Heart left ventricle (tissue), 16 donors: ENCODE measurements around the gene PNPLA2. TPM values are rescaled to one million over a fixed set of nuclear protein-coding genes. Genes with fewer than 3 reads are reported as not detected.

Experiments
- ATAC-seq, 4 donors: fragments of 200-7000 bp; cut with Tn5 transposase; one replicate each; pipeline ENCODE4 v1.9.1; 2020 to 2022; ENCODE audit warnings: moderate library complexity in 4 of 4, mild to moderate bottlenecking in 3 of 4, moderate number of reproducible peaks in 1 of 4
- DNase-seq, 5 donors: peaks; one replicate each; pipeline ENCODE4 v3.0.0-alpha.2; 2020
- H3K27ac ChIP-seq, 12 donors: fragments of 200-600 bp; sonication (generic) in 4 of 12; one replicate each; pipeline versions ENCODE4 v1.5.0 to v1.8.0; 2016 to 2022; ENCODE audit warnings: mild to moderate bottlenecking in 2 of 12
- H3K27me3 ChIP-seq, 9 donors: fragments of 200-600 bp; sonication (generic) in 2 of 9; one replicate each; pipeline versions ENCODE4 v1.5.1 to v1.8.0; 2016 to 2022; ENCODE audit warnings: mild to moderate bottlenecking in 3 of 9
- H3K36me3 ChIP-seq, 9 donors: fragments of 200-600 bp; sonication (generic) in 2 of 9; one replicate each; pipeline versions ENCODE4 v1.5.0 to v1.8.0; 2018 to 2022; ENCODE audit warnings: mild to moderate bottlenecking in 2 of 9
- H3K4me1 ChIP-seq, 12 donors: fragments of 200-600 bp; sonication (generic) in 4 of 12; one replicate each; pipeline versions ENCODE4 v1.5.0 to v1.8.0; 2016 to 2022; ENCODE audit warnings: mild to moderate bottlenecking in 3 of 12
- H3K4me3 ChIP-seq, 12 donors: fragments of 200-600 bp; sonication (generic) in 4 of 12; one replicate each; pipeline versions ENCODE4 v1.5.0 to v1.8.0; 2017 to 2022; ENCODE audit warnings: mild to moderate bottlenecking in 9 of 12, moderate library complexity in 4 of 12
- H3K9me3 ChIP-seq, 12 donors: fragments of 200-600 bp; sonication (generic) in 4 of 12; one replicate each; pipeline versions ENCODE4 v1.5.0 to v1.8.0; 2016 to 2022; ENCODE audit warnings: mild to moderate bottlenecking in 1 of 12
- CTCF ChIP-seq, 12 donors: fragments of 200-600 bp; sonication (generic) in 4 of 12; IDR thresholded peaks; one replicate each; pipeline versions ENCODE4 v1.5.0 to v1.8.0; 2018 to 2022; ENCODE audit warnings: antibody characterized with exemption in 12 of 12, mild to moderate bottlenecking in 5 of 12
- POLR2A ChIP-seq, 2 donors: fragments of 450-650 bp; IDR thresholded peaks; one replicate each; pipeline ENCODE4 v1.6.1; 2017; ENCODE audit warnings: antibody characterized with exemption in 2 of 2, mild to moderate bottlenecking in 2 of 2, moderate library complexity in 2 of 2
- WGBS, 4 donors: extraction: QIAGEN DNeasy Blood & Tissue Kit in 2 of 4; methylation state at CpG; one replicate each; pipeline versions ENCODE4 v1.1.5 to v1.1.7; 2013 to 2018; 5-methylcytosine and 5-hydroxymethylcytosine counted together
- intact Hi-C, 10 donors: fragments of 100-400 bp; cut with DNase I; formaldehyde crosslinking; loops; one replicate each; pipeline versions ENCODE4 v1.11.1 to v1.14.2; 2022
- polyA plus RNA-seq, 2 donors: library from polyadenylated mRNA; stranded (reverse); fragments of 200-250 nt; gene quantifications; one replicate each; pipeline ENCODE4 v1.2.3, GENCODE V29; 2013
- total RNA-seq, 9 donors: library from RNA; depleted of rRNA in 2 of 9; stranded (reverse); fragments of >200 nt in 2 of 9; fragmentation: NEBNext Ultra II Directional in 3 of 9; extraction: Animal tissue kit (Norgen Biotek cat#: 25700) in 3 of 9; gene quantifications; one replicate each; pipeline versions ENCODE4 v1.1.0 to v1.2.4, GENCODE V29; 2016 to 2023
- donor health status: ischemic (EF 13 %, LVEDD 7.1; RV severe dilation, severe dysfunction).
- donor health status: healthy with polysubstance abuse.
- donor health status: DM: no; HTN: yes; CAD: no.
- donor health status: DM: no; HTN: no; CAD: no.
- donor health status: ischemic (EF 25% LVEDD 6.9; RV normal size, moderate dysfunction).
- donor health status: ischemic (EF 25% LVEDD 5.7; RV mildly dilated, moderate dysfunction).
- donor health status: healthy.
- donor health status: DM: yes; HTN: yes; CAD: no.
- donor health status: ischemic (EF 35%, LVEDD 5.7; RV mildly dilated, moderate dysfunction).
- donor health status: nonischemic (EF 11% LVEDD 7.7; RV severe dilation, severe dysfunction).
- donor health status: DM: yes; HTN: yes; CAD: no.
- donor health status: PGD.
- donor health status: ischemic (EF 29% LVEDD 5.4; RV normal size, mild dysfunction).
- donor health status: nonischemic (EF 23%, LVEDD 6.1; RV moderate dilation, normal function).

Gene PNPLA2
- total and polyA plus RNA-seq, 11 donors = 112 to 348 (median 215) TPM

DNA sequence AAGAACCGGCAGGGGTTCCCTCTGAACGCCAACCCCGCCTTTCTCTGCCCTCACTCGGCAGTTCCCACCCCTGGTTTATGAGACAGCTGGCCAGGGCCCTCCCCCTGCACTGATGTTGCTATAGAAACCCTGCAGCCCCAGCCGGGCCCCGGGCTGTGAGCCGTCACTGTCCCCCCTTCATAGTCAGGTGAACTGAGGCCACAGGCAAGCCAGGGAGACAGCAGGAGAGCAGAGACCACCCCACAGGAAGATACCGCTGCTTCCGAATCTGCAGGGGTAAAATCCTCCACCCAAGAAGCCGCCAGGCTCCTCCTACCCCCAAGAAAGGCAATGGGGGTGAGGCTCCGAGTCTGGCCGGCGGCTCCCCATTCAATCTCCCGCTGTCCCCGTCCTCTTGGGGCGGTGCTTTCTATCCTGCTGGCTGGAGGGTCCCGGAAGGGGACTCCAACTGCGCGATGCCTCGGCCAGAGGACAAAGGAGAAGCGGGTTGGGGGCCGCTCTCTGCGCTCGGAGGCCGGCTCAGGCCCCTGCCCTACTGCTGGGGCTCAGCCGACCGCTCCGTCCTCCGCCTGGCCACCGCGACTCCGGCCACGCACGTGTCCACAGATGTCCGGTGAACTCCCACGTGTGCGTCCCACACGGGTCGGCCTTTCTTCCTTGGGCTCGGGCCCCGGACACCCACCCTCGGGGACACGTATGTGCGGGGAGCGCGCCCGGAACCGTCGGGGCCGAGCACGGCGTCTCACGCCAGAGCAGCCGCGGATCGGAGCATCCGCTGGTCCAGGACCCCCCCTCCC is 21.2 kb upstream of the PNPLA2 start:
- peaks cover 6 to 40% (median 24%) of the 10 kb centered on the region in 12 donors for H3K4me1 ChIP-seq
- TF ChIP-seq POLR2A (IDR thresholded peaks at IDR 0.05) = no peak
- no peak for TF ChIP-seq CTCF (IDR thresholded peaks at IDR 0.05)
- H3K27ac ChIP-seq = peak overlapping the region; percentile 37 to 88 (median 84)
- 1% methylated on average over 31 to 57 of the region's 57 CpGs for WGBS, 4 donors
- peaks cover 0 to 34% (median 6%) of the 10 kb centered on the region in 9 donors for H3K36me3 ChIP-seq
- H3K9me3 ChIP-seq = no peaks in the 10 kb centered on the region
- DNase-seq (peak; percentile 73 to 83 (median 76)), ATAC-seq (peak; percentile 17 to 59 (median 50))
- H3K27me3 ChIP-seq = no peaks in the 10 kb centered on the region
- peak overlapping the region; percentile 50 to 89 (median 78) for H3K4me3 ChIP-seq
- intact Hi-C loops = loop anchor here in 2 of 10 donors (1.0 to 10.0 kb wide), 3 partner anchors 20 to 115 kb away; partner anchors contain the start of genes CHID1 (in 1 of the 2) and GATD1 (in 1 of the 2)

- H3K4me1 ChIP-seq = peaks cover 6 to 40% (median 24%) of the 10 kb centered on the region in 12 donors
Measured at GRCh38 chr11:798093-798713, 20.5 kb upstream of the PNPLA2 start, which contains the start of gene SLC25A22. SLC25A22 (minus strand) TSS chr11:798281; CDS start chr11:795006, 3,275 bp downstream.

GRCh38 chr11:799641-800316 is 18.9 kb upstream of the PNPLA2 start:
- DNase-seq = no peak

More at GRCh38 chr11:798093-798713, 20.5 kb upstream of the PNPLA2 start, which contains the start of gene SLC25A22:
- ATAC-seq (peak; percentile 21 to 77 (median 56)), DNase-seq (peak; percentile 74 to 90 (median 80))
- 2 to 7% (median 5%) methylated on average over 14 to 69 of the region's 69 CpGs for WGBS, 4 donors
- peak; percentile 61 to 96 (median 81) for TF ChIP-seq CTCF (IDR thresholded peaks at IDR 0.05)
- TF ChIP-seq POLR2A (IDR thresholded peaks at IDR 0.05) = peak in 1 of 2 donors; percentile 15
- Histone ChIP-seq H3K36me3 (peaks cover 0 to 38% (median 8%) of the 10 kb centered on the region in 9 donors), H3K9me3 (no peaks in the 10 kb centered on the region), H3K27ac (peak within 1 kb of the TSS; percentile 37 to 88 (median 84)), H3K4me3 (peak within 1 kb of the TSS; percentile 50 to 89 (median 78)), H3K27me3 (no peaks in the 10 kb centered on the region)
- intact Hi-C loops = loop anchor here in 2 of 10 donors (1.0 to 10.0 kb wide), 3 partner anchors 21 to 114 kb away; partner anchors contain the start of genes CHID1 (in 1 of the 2) and GATD1 (in 1 of the 2)

More at GRCh38 chr11:799641-800316, 18.9 kb upstream of the PNPLA2 start:
- peaks cover 10 to 51% (median 35%) of the 10 kb centered on the region in 12 donors for H3K4me1 ChIP-seq
- peaks cover 0 to 38% (median 9%) of the 10 kb centered on the region in 9 donors for H3K36me3 ChIP-seq
- no peak overlapping the region for H3K27ac ChIP-seq
- intact Hi-C loops = loop anchor here in 2 of 10 donors (5.0 to 10.0 kb wide), 3 partner anchors 65 to 445 kb away; partner anchors contain the start of gene CHID1 (in 1 of the 2)
- no peak for ATAC-seq
- H3K27me3 ChIP-seq = no peaks in the 10 kb centered on the region
- no peak overlapping the region for H3K4me3 ChIP-seq
- no peaks in the 10 kb centered on the region for H3K9me3 ChIP-seq
- no peak for TF ChIP-seq POLR2A (IDR thresholded peaks at IDR 0.05)
- TF ChIP-seq CTCF (IDR thresholded peaks at IDR 0.05) = no peak
- 94 to 97% (median 94%) methylated on average over 25 to 32 of the region's 32 CpGs for WGBS, 4 donors
